ENCODE results near the gene NSD2. TPM values are rescaled to one million over a fixed set of nuclear protein-coding genes. Genes with fewer than 3 reads are reported as not detected.
"Not testable (repeated sequence)": the region's sequence is repeated elsewhere in the genome, so short reads cannot be mapped to it uniquely, and the experiment has no call there.

NSD2 gene
- total RNA-seq, 1 experiment from 2014 or later, result 136 TPM

- Mint-ChIP-seq H3K27me3 (ENCODE audit: low read depth) (no peaks in the 10 kb centered on the region), H3K4me3 (no peak overlapping the region), H3K9me3 (no peaks in the 10 kb centered on the region), H3K36me3 (ENCODE audit: insufficient read depth in 1 of 3, low read depth in 3 of 3) (peaks cover 12 to 54% (median 37%) of the 10 kb centered on the region in 3 experiments; a peak in 5 of 7 replicates), H3K4me1 (peaks cover 6 to 11% of the 10 kb centered on the region in 2 experiments), H3K27ac (peak overlapping the region in 2 of 3 experiments; percentile 82 to 83; a peak in 4 of 7 replicates)
- Histone ChIP-seq H3K79me1 (ENCODE audit: insufficient read depth, low read depth, low read length, poor library complexity, severe bottlenecking) (peaks cover 6% of the 10 kb centered on the region), H2BK20ac (ENCODE audit: low read depth, low read length, poor library complexity, severe bottlenecking) (no peak overlapping the region), H3K4me1 (ENCODE audit: insufficient read depth, low read length) (no peaks in the 10 kb centered on the region), H2BK12ac (ENCODE audit: insufficient read length, low read depth, low read length) (no peak overlapping the region), H3K4me2 (ENCODE audit: insufficient read depth, insufficient read length, low read length) (no peak overlapping the region), H4K20me1 (ENCODE audit: control insufficient read depth, insufficient read depth, insufficient read length) (no peaks in the 10 kb centered on the region), H2AK5ac (ENCODE audit: insufficient read length, low read length) (no peak overlapping the region), H3K18ac (ENCODE audit: insufficient read length, low read depth, low read length) (no peak overlapping the region), H3K79me2 (ENCODE audit: insufficient read depth, low read length) (peaks cover 5% of the 10 kb centered on the region; the same call in 1 of the 2 replicates), H3K23me2 (ENCODE audit: insufficient read length, low read depth, low read length, poor library complexity, severe bottlenecking) (no peaks in the 10 kb centered on the region), H3K14ac (ENCODE audit: insufficient read depth, low read length) (no peak overlapping the region), H2AFZ (ENCODE audit: low read length) (no peak overlapping the region), H3K9me3 (ENCODE audit: control insufficient read depth, low read depth, low read length) (no peaks in the 10 kb centered on the region), H4K91ac (ENCODE audit: insufficient read length, low read depth, low read length) (no peak overlapping the region), H3K27ac (ENCODE audit: insufficient read length, low read depth, low read length) (no peak overlapping the region), H4K5ac (ENCODE audit: insufficient read length, low read depth, low read length) (no peak overlapping the region), H3T11ph (ENCODE audit: low read length) (no peak overlapping the region), H4K8ac (replicated peaks; ENCODE audit: insufficient read length, low read depth, low read length) (no peak overlapping the region), H3K23ac (ENCODE audit: insufficient read length, low read depth, low read length) (no peak overlapping the region), H2BK120ac (ENCODE audit: low read depth, low read length, poor library complexity, severe bottlenecking) (no peak overlapping the region), H3K4ac (ENCODE audit: low read depth, low read length) (no peak overlapping the region), H3K27me3 (ENCODE audit: insufficient read depth, low read length) (no peaks in the 10 kb centered on the region), H2BK5ac (ENCODE audit: insufficient read length, low read length) (no peak overlapping the region), H3K56ac (ENCODE audit: insufficient read length, low read depth, low read length) (no peak overlapping the region), H3K9ac (ENCODE audit: extremely low read depth, insufficient read length, low read length) (no peak overlapping the region), H2BK15ac (ENCODE audit: low read depth, low read length) (no peak overlapping the region)
- no CpG with 5 or more reads among the region's 3 CpGs for WGBS (ENCODE audit: extremely low coverage, insufficient read length, low lambda C conversion rate)
- TF ChIP-seq CTCF (conservative IDR thresholded peaks at IDR 0.05), result peak; percentile 73
- peak; percentile 62 for DNase-seq
Measured at GRCh38 chr4:1910643-1911042, 39.5 kb downstream of the NSD2 start.

GRCh38 chr4:1911316-1911715, 40.1 kb downstream of the NSD2 start:
- not testable (repeated sequence) for H3K4me3 Mint-ChIP-seq; H3K27ac Mint-ChIP-seq; H3K4me1 ChIP-seq (ENCODE audit: insufficient read depth, low read length); H3K27ac ChIP-seq (ENCODE audit: insufficient read length, low read depth, low read length); H2BK5ac ChIP-seq (ENCODE audit: insufficient read length, low read length); H4K20me1 ChIP-seq (ENCODE audit: control insufficient read depth, insufficient read depth, insufficient read length); H2BK120ac ChIP-seq (ENCODE audit: low read depth, low read length, poor library complexity, severe bottlenecking); H3K79me2 ChIP-seq (ENCODE audit: insufficient read depth, low read length); H3K4me2 ChIP-seq (ENCODE audit: insufficient read depth, insufficient read length, low read length); H2BK12ac ChIP-seq (ENCODE audit: insufficient read length, low read depth, low read length); H3K56ac ChIP-seq (ENCODE audit: insufficient read length, low read depth, low read length); H3K9ac ChIP-seq (ENCODE audit: extremely low read depth, insufficient read length, low read length); H3K27me3 ChIP-seq (ENCODE audit: insufficient read depth, low read length); H4K5ac ChIP-seq (ENCODE audit: insufficient read length, low read depth, low read length); H3K18ac ChIP-seq (ENCODE audit: insufficient read length, low read depth, low read length); H3K9me3 Mint-ChIP-seq; H3K79me1 ChIP-seq (ENCODE audit: insufficient read depth, low read depth, low read length, poor library complexity, severe bottlenecking); H2AK5ac ChIP-seq (ENCODE audit: insufficient read length, low read length); H3T11ph ChIP-seq (ENCODE audit: low read length); H3K23me2 ChIP-seq (ENCODE audit: insufficient read length, low read depth, low read length, poor library complexity, severe bottlenecking); H2BK15ac ChIP-seq (ENCODE audit: low read depth, low read length); H3K27me3 Mint-ChIP-seq (ENCODE audit: low read depth); H2BK20ac ChIP-seq (ENCODE audit: low read depth, low read length, poor library complexity, severe bottlenecking); H3K9me3 ChIP-seq (ENCODE audit: control insufficient read depth, low read depth, low read length); H3K4ac ChIP-seq (ENCODE audit: low read depth, low read length); H4K91ac ChIP-seq (ENCODE audit: insufficient read length, low read depth, low read length); H2AFZ ChIP-seq (ENCODE audit: low read length); H4K8ac ChIP-seq (replicated peaks; ENCODE audit: insufficient read length, low read depth, low read length); DNase-seq; H3K14ac ChIP-seq (ENCODE audit: insufficient read depth, low read length); H3K23ac ChIP-seq (ENCODE audit: insufficient read length, low read depth, low read length)
- peaks cover 12 to 51% (median 36%) of the 10 kb centered on the region in 3 experiments; a peak in 5 of 7 replicates for H3K36me3 Mint-ChIP-seq (ENCODE audit: insufficient read depth in 1 of 3, low read depth in 3 of 3)
- H3K4me1 Mint-ChIP-seq, result peaks cover 6 to 11% of the 10 kb centered on the region in 2 experiments
- WGBS (ENCODE audit: extremely low coverage, insufficient read length, low lambda C conversion rate), result no CpG with 5 or more reads among the region's 9 CpGs

Measured in H9 (cell line).